Uterus (tissue), 2 donors: Measurements from ENCODE around the gene INHBB.

Experiments used
- POLR2A ChIP-seq, 2 donors: fragments of 450-650 bp; IDR thresholded peaks; one replicate each; pipeline ENCODE4 v1.6.1; 2016; ENCODE audit warnings: antibody characterized with exemption in 2 of 2, mild to moderate bottlenecking in 1 of 2, moderate library complexity in 1 of 2
- TF ChIP-seq, protein P1 (sequence below), 4 experiments: fragments of 200-600 bp in 2 of 4; fragments of 450-650 bp in 2 of 4; sonication (generic) in 2 of 4; IDR thresholded peaks; one replicate each; pipeline ENCODE4 v1.5.1; 2016 to 2019; ENCODE audit warnings: antibody characterized with exemption in 4 of 4, mild to moderate bottlenecking in 2 of 4, moderate library complexity in 1 of 4

DNA sequence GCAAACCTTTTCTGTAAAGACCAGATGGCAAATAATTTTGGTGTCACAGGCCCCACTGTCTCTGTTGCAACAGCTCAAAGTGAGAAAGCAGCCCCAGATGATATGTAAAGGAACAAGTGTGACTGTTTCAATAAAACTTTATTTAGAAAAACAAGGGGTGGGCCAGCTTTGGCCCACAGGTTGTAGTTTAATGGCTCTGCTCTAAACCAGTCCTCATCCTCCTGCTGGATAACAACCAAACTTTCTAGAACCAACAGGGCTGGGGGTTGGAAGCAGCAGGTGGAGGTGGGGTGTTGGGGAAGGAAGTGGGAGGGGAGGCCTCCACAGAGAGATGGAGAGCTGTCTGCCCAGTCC lies 28.8 kb upstream of the INHBB start:
- TF ChIP-seq POLR2A (IDR thresholded peaks at IDR 0.05) = no peak
- TF ChIP-seq, protein P1, sequence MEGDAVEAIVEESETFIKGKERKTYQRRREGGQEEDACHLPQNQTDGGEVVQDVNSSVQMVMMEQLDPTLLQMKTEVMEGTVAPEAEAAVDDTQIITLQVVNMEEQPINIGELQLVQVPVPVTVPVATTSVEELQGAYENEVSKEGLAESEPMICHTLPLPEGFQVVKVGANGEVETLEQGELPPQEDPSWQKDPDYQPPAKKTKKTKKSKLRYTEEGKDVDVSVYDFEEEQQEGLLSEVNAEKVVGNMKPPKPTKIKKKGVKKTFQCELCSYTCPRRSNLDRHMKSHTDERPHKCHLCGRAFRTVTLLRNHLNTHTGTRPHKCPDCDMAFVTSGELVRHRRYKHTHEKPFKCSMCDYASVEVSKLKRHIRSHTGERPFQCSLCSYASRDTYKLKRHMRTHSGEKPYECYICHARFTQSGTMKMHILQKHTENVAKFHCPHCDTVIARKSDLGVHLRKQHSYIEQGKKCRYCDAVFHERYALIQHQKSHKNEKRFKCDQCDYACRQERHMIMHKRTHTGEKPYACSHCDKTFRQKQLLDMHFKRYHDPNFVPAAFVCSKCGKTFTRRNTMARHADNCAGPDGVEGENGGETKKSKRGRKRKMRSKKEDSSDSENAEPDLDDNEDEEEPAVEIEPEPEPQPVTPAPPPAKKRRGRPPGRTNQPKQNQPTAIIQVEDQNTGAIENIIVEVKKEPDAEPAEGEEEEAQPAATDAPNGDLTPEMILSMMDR (IDR thresholded peaks at IDR 0.05) = no peak
